Neural progenitor cell (in vitro differentiated cells): ENCODE data around the gene PKHD1. TPM values are rescaled to one million over a fixed set of nuclear protein-coding genes. Genes with fewer than 3 reads are reported as not detected.

Experiments used
- DNase-seq: peaks from one replicate; pipeline ENCODE4 v3.0.0-alpha.2; 2016; ENCODE audit warnings: low spot score
- H2AFZ ChIP-seq: fragments of 200-600 bp; sonication (generic); replicated peaks from 2 replicates; pipeline ENCODE4 v1.6.1; 2016; ENCODE audit warnings: antibody characterized with exemption
- H3F3A ChIP-seq: fragments of 200-600 bp; sonication (generic); 2 replicates; pipeline ENCODE4 v1.6.1; 2016; ENCODE audit warnings: antibody characterized with exemption, low read depth
- H3K27ac ChIP-seq: fragments of 200-600 bp; sonication (generic); 2 replicates; pipeline ENCODE4 v1.5.1; 2016; ENCODE audit warnings: mild to moderate bottlenecking
- H3K27me3 ChIP-seq: fragments of 200-600 bp; sonication (generic); 2 replicates; pipeline ENCODE4 v1.6.1; 2016; ENCODE audit warnings: mild to moderate bottlenecking, moderate library complexity
- H3K36me3 ChIP-seq: fragments of 200-600 bp; sonication (generic); 2 replicates; pipeline ENCODE4 v1.5.1; 2016
- H3K4me1 ChIP-seq: fragments of 200-600 bp; sonication (generic); 2 replicates; pipeline ENCODE4 v1.6.1; 2016; ENCODE audit warnings: mixed run types
- H3K4me2 ChIP-seq: fragments of 200-600 bp; sonication (generic); 2 replicates; pipeline ENCODE4 v1.6.1; 2016
- H3K4me3 ChIP-seq: fragments of 200-600 bp; sonication (generic); 2 replicates; pipeline ENCODE4 v1.5.1; 2016
- H3K79me2 ChIP-seq: fragments of 200-600 bp; sonication (generic); 2 replicates; pipeline ENCODE4 v1.6.1; 2016; ENCODE audit warnings: low read depth
- H3K9ac ChIP-seq: fragments of 200-600 bp; sonication (generic); 2 replicates; pipeline ENCODE4 v1.6.1; 2016
- H3K9me3 ChIP-seq: fragments of 200-600 bp; sonication (generic); 2 replicates; pipeline ENCODE4 v1.5.1; 2016; ENCODE audit warnings: low read depth
- H4K20me1 ChIP-seq: fragments of 200-600 bp; sonication (generic); 2 replicates; pipeline ENCODE4 v1.6.1; 2016; ENCODE audit warnings: low read depth
- H3K27ac Mint-ChIP-seq: 3 replicates; pipeline ENCODE4 v1.8.0; 2021; ENCODE audit warnings: mixed read lengths
- H3K27me3 Mint-ChIP-seq: 2 replicates; pipeline ENCODE4 v1.8.0; 2022; ENCODE audit warnings: low read depth, mild to moderate bottlenecking, inconsistent platforms, moderate library complexity, mixed read lengths; ENCODE audit not compliant: insufficient read depth
- H3K36me3 Mint-ChIP-seq: 3 replicates; pipeline ENCODE4 v1.8.0; 2021; ENCODE audit warnings: mixed read lengths
- H3K4me1 Mint-ChIP-seq: 3 replicates; pipeline ENCODE4 v1.8.0; 2021; ENCODE audit warnings: mixed read lengths
- H3K4me3 Mint-ChIP-seq: 3 replicates; pipeline ENCODE4 v1.8.0; 2021; ENCODE audit warnings: mild to moderate bottlenecking, moderate library complexity, mixed read lengths
- H3K9me3 Mint-ChIP-seq: 3 replicates; pipeline ENCODE4 v1.8.0; 2020; ENCODE audit warnings: mixed read lengths
- CTCF ChIP-seq: fragments of 200-600 bp; sonication (generic); IDR thresholded peaks from 2 replicates; pipeline ENCODE4 v1.5.1; 2017; ENCODE audit warnings: antibody characterized with exemption, mild to moderate bottlenecking
- EZH2 ChIP-seq: fragments of 200-600 bp; sonication (generic); IDR thresholded peaks from 2 replicates; pipeline ENCODE4 v1.6.1; 2017; ENCODE audit warnings: antibody characterized with exemption, mild to moderate bottlenecking, moderate library complexity
- EZH2phosphoT487 ChIP-seq: fragments of 200-600 bp; sonication (generic); IDR thresholded peaks from 2 replicates; pipeline ENCODE4 v1.6.1; 2017; ENCODE audit warnings: antibody characterized with exemption
- total RNA-seq: library from RNA; depleted of rRNA; stranded (reverse); fragments of >200 nt; gene quantifications from 2 replicates; pipeline ENCODE4 v1.2.3, GENCODE V29; 2015; ENCODE audit warnings: low replicate concordance

Gene PKHD1
- total RNA-seq, 1 donor from 2014 or later = 0.04 TPM

DNA sequence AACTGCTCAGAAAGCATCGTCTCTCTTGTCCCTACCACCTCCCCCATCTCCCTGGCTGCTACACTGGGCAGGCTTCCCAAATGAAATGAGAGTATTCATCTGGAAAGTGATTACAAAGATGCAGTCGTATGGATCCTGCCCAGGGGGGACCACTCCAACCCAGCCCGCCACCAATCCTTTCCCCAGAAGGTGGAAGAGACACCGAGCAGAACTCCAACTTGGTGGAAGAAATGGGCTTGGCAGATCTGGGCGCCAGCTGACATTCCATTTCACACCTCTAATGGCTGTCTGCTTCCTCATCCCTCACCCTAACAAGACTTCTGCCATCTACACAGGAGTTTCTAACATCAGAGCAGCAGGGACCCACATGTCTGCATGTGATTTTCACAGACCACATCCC, 12.7 kb downstream of the PKHD1 start:
- Histone ChIP-seq H2AFZ (no peak overlapping the region), H3K4me2 (no peak overlapping the region), H3K27ac (no peak overlapping the region), H3K4me1 (peaks cover 42% of the 10 kb centered on the region), H3K36me3 (no peaks in the 10 kb centered on the region), H3K4me3 (no peak overlapping the region), H3K79me2 (no peaks in the 10 kb centered on the region), H3K27me3 (no peaks in the 10 kb centered on the region), H4K20me1 (no peaks in the 10 kb centered on the region), H3K9me3 (no peaks in the 10 kb centered on the region), H3K9ac (no peak overlapping the region), H3F3A (peaks cover 23% of the 10 kb centered on the region)
- H3K4me1 Mint-ChIP-seq = peaks cover 40% of the 10 kb centered on the region
- TF ChIP-seq EZH2phosphoT487 = no peak
- no peak for TF ChIP-seq EZH2
- no peak for TF ChIP-seq CTCF
- DNase-seq = no peak
- H3K9me3 Mint-ChIP-seq = no peaks in the 10 kb centered on the region
- peak overlapping the region; percentile 30 for H3K27ac Mint-ChIP-seq
- H3K27me3 Mint-ChIP-seq = peaks cover 7% of the 10 kb centered on the region
- H3K36me3 Mint-ChIP-seq = no peaks in the 10 kb centered on the region
- no peak overlapping the region for H3K4me3 Mint-ChIP-seq

DNA sequence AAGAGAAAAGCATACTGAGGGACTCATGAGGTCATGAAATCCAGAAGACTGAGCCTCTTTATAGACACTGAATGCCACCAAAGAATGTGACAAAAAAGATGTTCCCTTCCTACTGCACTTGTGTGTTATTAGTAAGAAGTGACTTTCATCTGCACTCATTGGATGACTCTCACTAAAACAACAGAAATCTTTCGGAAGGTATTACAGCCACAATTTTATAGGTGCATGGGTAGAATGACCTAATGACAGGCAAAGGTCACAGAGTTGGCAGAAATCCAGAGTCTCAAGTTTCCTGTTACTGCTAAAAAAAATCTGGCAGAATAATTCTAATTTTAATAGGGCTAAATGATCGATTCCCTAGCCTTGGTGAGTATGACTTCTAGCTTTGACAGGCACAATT, 13.3 kb downstream of the PKHD1 start:
- H3K79me2 ChIP-seq = no peaks in the 10 kb centered on the region
- peaks cover 23% of the 10 kb centered on the region for H3F3A ChIP-seq
- no peaks in the 10 kb centered on the region for H3K9me3 ChIP-seq
- Mint-ChIP-seq H3K9me3 (no peaks in the 10 kb centered on the region), H3K27me3 (peaks cover 7% of the 10 kb centered on the region), H3K36me3 (no peaks in the 10 kb centered on the region), H3K27ac (no peak overlapping the region), H3K4me1 (peaks cover 37% of the 10 kb centered on the region), H3K4me3 (no peak overlapping the region)
- no peaks in the 10 kb centered on the region for H3K27me3 ChIP-seq
- H3K36me3 ChIP-seq = no peaks in the 10 kb centered on the region
- TF ChIP-seq EZH2 (no peak), EZH2phosphoT487 (no peak), CTCF (no peak)
- H3K4me3 ChIP-seq = no peak overlapping the region
- DNase-seq = no peak
- H3K9ac ChIP-seq = no peak overlapping the region
- H2AFZ ChIP-seq = no peak overlapping the region
- peaks cover 38% of the 10 kb centered on the region for H3K4me1 ChIP-seq
- H3K27ac ChIP-seq = no peak overlapping the region
- H3K4me2 ChIP-seq = no peak overlapping the region
- H4K20me1 ChIP-seq = no peaks in the 10 kb centered on the region

DNA sequence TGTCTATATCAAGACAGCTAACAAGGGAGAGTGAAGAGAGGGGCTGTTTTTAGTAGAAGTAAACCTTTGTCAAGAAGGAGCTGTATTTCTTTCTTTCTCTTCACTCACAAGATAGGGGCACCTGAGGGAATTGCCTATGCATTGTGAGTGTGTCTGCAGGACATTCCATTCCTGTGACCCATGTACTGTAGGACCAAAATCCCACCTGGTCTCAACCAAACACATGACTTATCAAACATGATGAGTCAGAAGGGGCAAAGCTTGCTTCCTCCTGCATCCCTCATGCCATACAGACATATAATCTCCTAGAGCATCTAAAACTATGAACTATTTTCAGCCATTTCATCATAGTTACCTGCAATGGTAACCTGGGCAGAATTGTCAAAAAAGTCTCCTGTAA, 21.8 kb downstream of the PKHD1 start:
- H3K9ac ChIP-seq = no peak overlapping the region
- H3K36me3 ChIP-seq = no peaks in the 10 kb centered on the region
- H4K20me1 ChIP-seq = no peaks in the 10 kb centered on the region
- no peak for DNase-seq
- H3K27me3 ChIP-seq = no peaks in the 10 kb centered on the region
- H3K4me2 ChIP-seq = no peak overlapping the region
- H3K4me3 ChIP-seq = no peak overlapping the region
- no peak overlapping the region for H3K27ac Mint-ChIP-seq
- no peaks in the 10 kb centered on the region for H3K79me2 ChIP-seq
- peaks cover 12% of the 10 kb centered on the region for H3K4me1 Mint-ChIP-seq
- H3K9me3 ChIP-seq = no peaks in the 10 kb centered on the region
- no peaks in the 10 kb centered on the region for H3K9me3 Mint-ChIP-seq
- H3K27me3 Mint-ChIP-seq = no peaks in the 10 kb centered on the region
- H2AFZ ChIP-seq = no peak overlapping the region
- no peak overlapping the region for H3K27ac ChIP-seq
- no peaks in the 10 kb centered on the region for H3K36me3 Mint-ChIP-seq
- no peaks in the 10 kb centered on the region for H3F3A ChIP-seq
- no peak overlapping the region for H3K4me3 Mint-ChIP-seq
- no peak for TF ChIP-seq EZH2
- no peak for TF ChIP-seq CTCF
- TF ChIP-seq EZH2phosphoT487 = no peak
- H3K4me1 ChIP-seq = peaks cover 8% of the 10 kb centered on the region
